Neural crest cell (in vitro differentiated cells): ENCODE results near the gene BMPR1A. TPM values are rescaled to one million over a fixed set of nuclear protein-coding genes. Genes with fewer than 3 reads are reported as not detected.

Source experiments
- DNase-seq: peaks from one replicate; pipeline ENCODE4 v3.0.0; 2021; ENCODE audit warnings: low read depth, mixed read lengths, low spot score
- H3K27ac Mint-ChIP-seq: one replicate; pipeline ENCODE4 v1.8.0; 2021; ENCODE audit warnings: mild to moderate bottlenecking, mixed read lengths; ENCODE audit not compliant: unreplicated experiment
- H3K27me3 Mint-ChIP-seq: 2 replicates; pipeline ENCODE4 v1.8.0; 2021; ENCODE audit warnings: low read depth, mild to moderate bottlenecking, mixed read lengths
- H3K36me3 Mint-ChIP-seq: 2 replicates; pipeline ENCODE4 v1.8.0; 2021; ENCODE audit warnings: low read depth, mild to moderate bottlenecking, mixed read lengths
- H3K4me1 Mint-ChIP-seq: 2 replicates; pipeline ENCODE4 v1.8.0; 2021; ENCODE audit warnings: mixed read lengths
- H3K4me3 Mint-ChIP-seq: one replicate; pipeline ENCODE4 v1.8.0; 2021; ENCODE audit warnings: mild to moderate bottlenecking, mixed read lengths
- H3K9me3 Mint-ChIP-seq: 2 replicates; pipeline ENCODE4 v1.8.0; 2021; ENCODE audit warnings: mixed read lengths
- CTCF ChIP-seq: fragments of 200-600 bp; sonication (generic); conservative IDR thresholded peaks from 2 replicates; pipeline ENCODE4 v1.5.0; 2021; ENCODE audit warnings: antibody characterized with exemption, mild to moderate bottlenecking
- total RNA-seq: library from RNA; stranded (reverse); gene quantifications from 2 replicates; pipeline ENCODE4 v1.2.1, GENCODE V29; 2021

The BMPR1A gene
- total RNA-seq, 1 donor from 2014 or later, result 78.6 TPM

GRCh38 chr10:86956195-86956847, 199.9 kb downstream of the BMPR1A start:
- Mint-ChIP-seq H3K27me3 (no peaks in the 10 kb centered on the region), H3K4me1 (peaks cover 44% of the 10 kb centered on the region), H3K4me3 (no peak overlapping the region), H3K9me3 (peaks cover 14% of the 10 kb centered on the region), H3K36me3 (peaks cover 12% of the 10 kb centered on the region), H3K27ac (peak overlapping the region; percentile 84)
- no peak for DNase-seq
- TF ChIP-seq CTCF, result no peak

DNA sequence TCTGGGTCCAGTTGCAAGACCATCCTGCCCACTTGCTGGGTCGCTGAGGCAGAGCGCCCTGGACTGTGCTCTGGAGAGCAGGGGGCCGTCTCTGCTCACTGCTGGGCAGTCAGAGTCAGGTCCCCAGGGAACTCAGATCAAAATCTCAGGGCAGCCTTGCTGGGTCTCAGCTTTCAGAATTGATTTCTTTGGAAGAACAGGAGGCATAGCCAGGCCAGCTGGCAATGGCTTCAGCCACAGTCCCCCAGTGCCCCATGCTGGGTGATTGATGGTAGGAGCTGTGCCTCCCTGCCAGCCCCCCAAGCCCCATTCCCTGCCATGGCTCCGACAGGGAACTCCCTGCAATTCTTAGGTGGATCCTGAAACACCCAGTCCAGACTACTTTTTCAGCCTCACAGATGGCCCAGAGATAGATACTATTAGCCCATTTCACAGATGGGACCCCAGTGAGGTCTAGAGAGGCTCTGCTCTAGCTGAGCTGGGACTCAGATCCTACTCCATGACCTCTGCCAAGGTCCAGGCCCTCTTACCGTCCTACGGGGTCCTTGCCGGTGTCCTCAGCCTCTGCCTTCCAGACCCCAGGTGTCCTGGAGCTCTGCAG, 200.5 kb downstream of the BMPR1A start:
- DNase-seq, result no peak
- no peak overlapping the region for H3K27ac Mint-ChIP-seq
- H3K4me1 Mint-ChIP-seq, result peaks cover 44% of the 10 kb centered on the region
- H3K36me3 Mint-ChIP-seq, result peaks cover 10% of the 10 kb centered on the region
- H3K4me3 Mint-ChIP-seq, result no peak overlapping the region
- peaks cover 13% of the 10 kb centered on the region for H3K9me3 Mint-ChIP-seq
- no peak for TF ChIP-seq CTCF
- H3K27me3 Mint-ChIP-seq, result no peaks in the 10 kb centered on the region

GRCh38 chr10:86957471-86958115, 201.2 kb downstream of the BMPR1A start, which contains the start of gene MMRN2:
TSS of gene MMRN2 (minus strand) at chr10:86957615. CDS start at chr10:86957541, 74 bp downstream.
- Mint-ChIP-seq H3K9me3 (peaks cover 8% of the 10 kb centered on the region), H3K36me3 (peaks cover 4% of the 10 kb centered on the region), H3K4me1 (peaks cover 44% of the 10 kb centered on the region), H3K4me3 (no peak within 1 kb of the TSS), H3K27me3 (no peaks in the 10 kb centered on the region), H3K27ac (no peak within 1 kb of the TSS)
- no peak for TF ChIP-seq CTCF
- DNase-seq, result no peak

DNA sequence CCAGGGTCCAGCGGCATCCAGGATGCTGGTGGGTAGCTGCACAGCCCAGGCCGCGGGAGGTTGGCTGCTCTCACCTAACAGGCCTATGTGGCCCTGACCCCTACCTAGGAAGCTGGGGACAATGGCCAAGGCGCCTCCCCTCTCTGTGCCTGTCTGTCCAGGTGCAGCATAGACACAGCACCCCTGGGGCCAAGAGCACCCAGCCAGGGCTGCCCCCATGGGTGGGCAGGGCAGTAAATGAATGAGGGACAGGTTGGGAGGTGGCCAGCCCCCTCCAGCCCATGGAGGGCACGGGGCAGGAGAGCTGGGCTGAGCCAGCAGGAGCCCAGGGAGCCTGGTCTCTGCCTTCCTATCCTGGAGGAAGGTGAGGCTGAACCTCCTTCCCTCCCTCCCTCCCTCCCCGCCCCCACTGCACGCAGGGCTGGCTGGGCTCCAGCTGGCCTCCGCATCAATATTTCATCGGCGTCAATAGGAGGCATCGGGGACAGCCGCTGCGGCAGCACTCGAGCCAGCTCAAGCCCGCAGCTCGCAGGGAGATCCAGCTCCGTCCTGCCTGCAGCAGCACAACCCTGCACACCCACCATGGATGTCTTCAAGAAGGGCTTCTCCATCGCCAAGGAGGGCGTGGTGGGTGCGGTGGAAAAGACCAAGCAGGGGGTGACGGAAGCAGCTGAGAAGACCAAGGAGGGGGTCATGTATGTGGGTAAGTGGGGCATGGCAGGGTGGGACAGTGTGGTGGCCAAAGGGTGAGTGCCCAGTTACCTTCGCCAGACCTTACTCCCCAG, 201.9 kb downstream of the BMPR1A start, which contains the start of gene SNCG:
Gene SNCG (plus strand): TSS at position 484 of the 785 bp plus-strand sequence. CDS start 99 bp downstream, at position 583.
- DNase-seq, result no peak
- H3K27ac Mint-ChIP-seq, result peak within 1 kb of the TSS; percentile 19
- no peaks in the 10 kb centered on the region for H3K27me3 Mint-ChIP-seq
- H3K4me3 Mint-ChIP-seq, result peak within 1 kb of the TSS; percentile 19
- no peak for TF ChIP-seq CTCF
- peaks cover 3% of the 10 kb centered on the region for H3K9me3 Mint-ChIP-seq
- peaks cover 3% of the 10 kb centered on the region for H3K36me3 Mint-ChIP-seq
- peaks cover 40% of the 10 kb centered on the region for H3K4me1 Mint-ChIP-seq
